ENCODE data around the gene TSPAN32. TPM values are rescaled to one million over a fixed set of nuclear protein-coding genes. Genes with fewer than 3 reads are reported as not detected.

TSPAN32 gene
- total RNA-seq, 1 experiment from 2014 or later, result not detected

DNA sequence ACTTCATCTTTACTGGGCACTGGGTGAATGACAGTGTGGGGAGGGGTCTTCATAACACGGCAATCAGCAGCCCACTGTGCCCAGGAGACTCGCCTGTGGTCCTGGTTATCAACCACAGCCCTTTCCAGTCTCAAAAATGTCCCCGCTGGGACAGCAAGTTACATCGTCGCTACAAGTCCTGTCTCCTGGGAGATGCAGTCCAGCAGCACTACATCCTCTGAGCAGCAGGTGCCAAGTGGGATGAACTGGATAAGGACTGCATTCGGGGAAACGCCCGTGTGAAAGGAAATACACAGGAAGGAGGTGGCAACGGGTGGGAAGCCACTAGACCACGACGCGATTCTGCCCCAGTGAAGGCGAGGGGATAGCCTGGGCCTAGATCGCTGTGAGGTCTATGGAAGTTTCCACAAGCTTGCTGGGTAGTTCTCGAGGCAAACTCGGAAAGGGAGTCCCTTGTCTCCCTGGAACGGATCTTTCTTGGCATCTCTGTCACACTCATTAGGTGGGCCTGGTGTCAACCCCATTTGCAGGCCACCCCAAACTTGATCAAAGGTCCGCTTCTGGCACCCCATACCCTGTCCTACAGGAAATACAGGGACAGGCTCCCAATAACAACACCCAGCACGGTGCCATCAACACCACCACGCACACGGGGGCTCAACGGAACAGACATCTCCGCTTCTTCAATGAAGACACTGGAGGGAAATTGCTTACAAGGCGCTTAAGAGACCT, 35.8 kb upstream of the TSPAN32 start:
- TF ChIP-seq POLR2AphosphoS5 (IDR thresholded peaks at IDR 0.05; ENCODE audit: low read depth, low read length) (no peak), REST (IDR thresholded peaks at IDR 0.05; ENCODE audit: insufficient read depth in 1 of 2, low read depth in 2 of 2, low read length in 1 of 2) (no peak), TCF7L2 (IDR thresholded peaks at IDR 0.05; ENCODE audit: low read depth, low read length) (no peak), CTCF (IDR thresholded peaks at IDR 0.05) (no peak), SIN3A (IDR thresholded peaks at IDR 0.05; ENCODE audit: borderline replicate concordance, insufficient read depth, low read depth, low read length) (no peak)
- ChIA-PET POLR2A (no interaction called here), CTCF (no interaction called here)
- no peaks in the 10 kb centered on the region for H3K9me3 ChIP-seq (ENCODE audit: control insufficient read depth, insufficient read depth, low read depth, low read length)
- H3K27ac ChIP-seq (ENCODE audit: low read length), result no peak overlapping the region
- BruUV-seq (replicated peaks), result no TSS peak
- H3K27me3 ChIP-seq (ENCODE audit: control insufficient read depth, insufficient read depth, low read length), result peaks cover 5% of the 10 kb centered on the region
- DNase-seq (ENCODE audit: low read depth, low spot score), result no peak
- ATAC-seq, result no peak
- in situ Hi-C loops (cut with HindIII; ENCODE audit: low pct_unique_long_range_greater_than_20kb, low sequenced_read_pairs) (no loop called here), intact Hi-C loops (cut with micrococcal nuclease; ENCODE audit: unreplicated experiment) (no loop called here)
- H3K4me1 ChIP-seq (ENCODE audit: control insufficient read depth, insufficient read depth, low read length), result no peaks in the 10 kb centered on the region
- H3K4me3 ChIP-seq (ENCODE audit: low read depth in 2 of 2, low read length in 2 of 2), result no peak overlapping the region
- H3K36me3 ChIP-seq (ENCODE audit: control insufficient read depth, insufficient read depth, low read length), result no peaks in the 10 kb centered on the region

GRCh38 chr11:2266586-2267305, 35.1 kb upstream of the TSPAN32 start:
- no peaks in the 10 kb centered on the region for H3K36me3 ChIP-seq (ENCODE audit: control insufficient read depth, insufficient read depth, low read length)
- TF ChIP-seq REST (IDR thresholded peaks at IDR 0.05; ENCODE audit: insufficient read depth in 1 of 2, low read depth in 2 of 2, low read length in 1 of 2) (no peak), SIN3A (IDR thresholded peaks at IDR 0.05; ENCODE audit: borderline replicate concordance, insufficient read depth, low read depth, low read length) (no peak), TCF7L2 (IDR thresholded peaks at IDR 0.05; ENCODE audit: low read depth, low read length) (no peak), CTCF (IDR thresholded peaks at IDR 0.05) (no peak), POLR2AphosphoS5 (IDR thresholded peaks at IDR 0.05; ENCODE audit: low read depth, low read length) (no peak)
- POLR2A ChIA-PET, result no interaction called here
- peaks cover 5% of the 10 kb centered on the region for H3K27me3 ChIP-seq (ENCODE audit: control insufficient read depth, insufficient read depth, low read length)
- CTCF ChIA-PET, result no interaction called here
- H3K27ac ChIP-seq (ENCODE audit: low read length), result no peak overlapping the region
- no peaks in the 10 kb centered on the region for H3K9me3 ChIP-seq (ENCODE audit: control insufficient read depth, insufficient read depth, low read depth, low read length)
- no peak overlapping the region for H3K4me3 ChIP-seq (ENCODE audit: low read depth in 2 of 2, low read length in 2 of 2)
- DNase-seq (ENCODE audit: low read depth, low spot score) (no peak), ATAC-seq (no peak)
- in situ Hi-C loops (cut with HindIII; ENCODE audit: low pct_unique_long_range_greater_than_20kb, low sequenced_read_pairs), result no loop called here
- intact Hi-C loops (cut with micrococcal nuclease; ENCODE audit: unreplicated experiment), result no loop called here
- no TSS peak for BruUV-seq (replicated peaks)
- no peaks in the 10 kb centered on the region for H3K4me1 ChIP-seq (ENCODE audit: control insufficient read depth, insufficient read depth, low read length)
